ENCODE results near the gene HNF1B. TPM values are rescaled to one million over a fixed set of nuclear protein-coding genes. Genes with fewer than 3 reads are reported as not detected.

Gene HNF1B
- total RNA-seq, 1 experiment from 2014 or later: not detected

- CTCF ChIA-PET: interaction anchor here (0.6 to 2.3 kb wide), 3 partner anchors 41 to 227 kb away, joined by 4 to 9 read pairs (median 6); no protein-coding TSS in a partner anchor
- intact Hi-C loops (cut with micrococcal nuclease): loop anchor here (5.0 kb wide), 1 partner anchor 57 kb away; no protein-coding TSS in a partner anchor
- Mint-ChIP-seq H3K36me3 (ENCODE audit: insufficient read depth, unreplicated experiment) (no peaks in the 10 kb centered on the region), H3K27ac (ENCODE audit: low read depth, unreplicated experiment) (no peak overlapping the region), H3K4me1 (ENCODE audit: insufficient read depth, unreplicated experiment) (peaks cover 6% of the 10 kb centered on the region), H3K27me3 (ENCODE audit: insufficient read depth, unreplicated experiment) (no peaks in the 10 kb centered on the region), H3K9me3 (ENCODE audit: unreplicated experiment) (no peaks in the 10 kb centered on the region), H3K4me3 (ENCODE audit: unreplicated experiment) (no peak overlapping the region)
- no peak for TF ChIP-seq CTCF (IDR thresholded peaks at IDR 0.05; ENCODE audit: unreplicated experiment)
- DNase-seq (ENCODE audit: unreplicated experiment): no peak
- POLR2A ChIA-PET: no interaction called here
- no TSS peak for BruUV-seq (replicated peaks)
Observed at GRCh38 chr17:37774504-37774903, 29.6 kb upstream of the HNF1B start.

- no peak overlapping the region for H3K4me3 Mint-ChIP-seq (ENCODE audit: unreplicated experiment)
- H3K4me1 Mint-ChIP-seq (ENCODE audit: insufficient read depth, unreplicated experiment): peaks cover 6% of the 10 kb centered on the region
- BruUV-seq (replicated peaks): no TSS peak
- ChIA-PET POLR2A (no interaction called here), CTCF (interaction anchor here (1.2 to 2.3 kb wide), 2 partner anchors 72 to 123 kb away, joined by 3 to 9 read pairs; no protein-coding TSS in a partner anchor)
- no peak for TF ChIP-seq CTCF (IDR thresholded peaks at IDR 0.05; ENCODE audit: unreplicated experiment)
- H3K27ac Mint-ChIP-seq (ENCODE audit: low read depth, unreplicated experiment): no peak overlapping the region
- no peak for DNase-seq (ENCODE audit: unreplicated experiment)
- no peaks in the 10 kb centered on the region for H3K36me3 Mint-ChIP-seq (ENCODE audit: insufficient read depth, unreplicated experiment)
- no peaks in the 10 kb centered on the region for H3K9me3 Mint-ChIP-seq (ENCODE audit: unreplicated experiment)
- H3K27me3 Mint-ChIP-seq (ENCODE audit: insufficient read depth, unreplicated experiment): no peaks in the 10 kb centered on the region
- intact Hi-C loops (cut with micrococcal nuclease): loop anchor here (5.0 kb wide), 1 partner anchor 56 kb away; no protein-coding TSS in a partner anchor
Observed at GRCh38 chr17:37772982-37773381, 28.1 kb upstream of the HNF1B start.

GRCh38 chr17:37770631-37771518 lies 26.0 kb upstream of the HNF1B start:
- CTCF ChIA-PET: interaction anchor here (0.5 to 5.5 kb wide), 36 partner anchors 10 to 578 kb away, joined by 3 to 66 read pairs (median 4); partner anchors contain the start of gene SYNRG
- Mint-ChIP-seq H3K36me3 (ENCODE audit: insufficient read depth, unreplicated experiment) (no peaks in the 10 kb centered on the region), H3K27me3 (ENCODE audit: insufficient read depth, unreplicated experiment) (no peaks in the 10 kb centered on the region), H3K4me3 (ENCODE audit: unreplicated experiment) (no peak overlapping the region), H3K27ac (ENCODE audit: low read depth, unreplicated experiment) (no peak overlapping the region), H3K4me1 (ENCODE audit: insufficient read depth, unreplicated experiment) (peaks cover 18% of the 10 kb centered on the region), H3K9me3 (ENCODE audit: unreplicated experiment) (no peaks in the 10 kb centered on the region)
- BruUV-seq (replicated peaks): no TSS peak
- TF ChIP-seq CTCF (IDR thresholded peaks at IDR 0.05; ENCODE audit: unreplicated experiment): peak; percentile 87
- POLR2A ChIA-PET: interaction anchor here (0.5 to 1.7 kb wide), 6 partner anchors 21 to 380 kb away, joined by 3 to 7 read pairs (median 4); no protein-coding TSS in a partner anchor
- intact Hi-C loops (cut with micrococcal nuclease): loop anchor here (1.0 to 5.0 kb wide), 5 partner anchors 46 to 398 kb away; no protein-coding TSS in a partner anchor
- peak; percentile 75 for DNase-seq (ENCODE audit: unreplicated experiment)

GRCh38 chr17:37769050-37769449 lies 24.2 kb upstream of the HNF1B start:
- Mint-ChIP-seq H3K36me3 (ENCODE audit: insufficient read depth, unreplicated experiment) (no peaks in the 10 kb centered on the region), H3K27ac (ENCODE audit: low read depth, unreplicated experiment) (no peak overlapping the region)

More at GRCh38 chr17:37769050-37769449, 24.2 kb upstream of the HNF1B start:
- intact Hi-C loops (cut with micrococcal nuclease): no loop called here
- no TSS peak for BruUV-seq (replicated peaks)
- Mint-ChIP-seq H3K27me3 (ENCODE audit: insufficient read depth, unreplicated experiment) (no peaks in the 10 kb centered on the region), H3K4me1 (ENCODE audit: insufficient read depth, unreplicated experiment) (peaks cover 18% of the 10 kb centered on the region), H3K9me3 (ENCODE audit: unreplicated experiment) (no peaks in the 10 kb centered on the region), H3K4me3 (ENCODE audit: unreplicated experiment) (no peak overlapping the region)
- ChIA-PET CTCF (interaction anchor here (0.9 to 5.5 kb wide), 5 partner anchors 9 to 119 kb away, joined by 3 to 66 read pairs (median 18); no protein-coding TSS in a partner anchor), POLR2A (no interaction called here)
- DNase-seq (ENCODE audit: unreplicated experiment): no peak
- TF ChIP-seq CTCF (IDR thresholded peaks at IDR 0.05; ENCODE audit: unreplicated experiment): no peak

All from MCF 10A (cell line).